HEK293 (cell line): ENCODE results near the gene ACSBG1.

ENCODE experiments used
- CTCF ChIP-seq: fragments of 450-650 bp; formaldehyde crosslinking; IDR thresholded peaks from 2 replicates; pipeline ENCODE4 v1.5.1; 2016; ENCODE audit warnings: missing biosample characterization, missing genetic modification characterization
- GLIS1 ChIP-seq: fragments of 450-650 bp; formaldehyde crosslinking; IDR thresholded peaks from 2 replicates; pipeline ENCODE4 v1.5.1; 2016; ENCODE audit warnings: missing biosample characterization, missing genetic modification characterization
- MYNN ChIP-seq: fragments of 450-650 bp; formaldehyde crosslinking; IDR thresholded peaks from 2 replicates; pipeline ENCODE4 v1.5.1; 2016; ENCODE audit warnings: missing biosample characterization, missing genetic modification characterization, borderline replicate concordance
- TCF7L2 ChIP-seq: IDR thresholded peaks from 2 replicates; pipeline ENCODE4 v1.6.1; 2011; ENCODE audit warnings: low read depth, mild to moderate bottlenecking, inconsistent platforms, low read length, moderate library complexity, borderline replicate concordance
- ZEB2 ChIP-seq: fragments of 450-650 bp; formaldehyde crosslinking; IDR thresholded peaks from 2 replicates; pipeline ENCODE4 v1.5.1; 2016; ENCODE audit warnings: missing biosample characterization, missing genetic modification characterization
- ZNF133 ChIP-seq: fragments of 450-650 bp; formaldehyde crosslinking; IDR thresholded peaks from 2 replicates; pipeline ENCODE4 v1.5.1; 2016; ENCODE audit warnings: missing biosample characterization, missing genetic modification characterization
- ZNF248 ChIP-seq: fragments of 450-650 bp; formaldehyde crosslinking; IDR thresholded peaks from 2 replicates; pipeline ENCODE4 v1.5.1; 2017; ENCODE audit warnings: missing biosample characterization, missing genetic modification characterization
- ZNF350 ChIP-seq: fragments of 450-650 bp; formaldehyde crosslinking; IDR thresholded peaks from 2 replicates; pipeline ENCODE4 v1.5.0; 2017; ENCODE audit warnings: missing biosample characterization, mild to moderate bottlenecking, missing genetic modification characterization
- TF ChIP-seq, protein P1 (sequence below): fragments of 450-650 bp; IDR thresholded peaks from 2 replicates; pipeline ENCODE4 v1.5.1; 2018; ENCODE audit warnings: missing biosample characterization, mild to moderate bottlenecking, missing genetic modification characterization

- TF ChIP-seq CTCF, result no peak
- no peak for TF ChIP-seq ZNF133 (tag by site-specific recombination)
- no peak for TF ChIP-seq ZNF248 (tag by site-specific recombination)
- TF ChIP-seq MYNN, result no peak
- TF ChIP-seq, protein P1, sequence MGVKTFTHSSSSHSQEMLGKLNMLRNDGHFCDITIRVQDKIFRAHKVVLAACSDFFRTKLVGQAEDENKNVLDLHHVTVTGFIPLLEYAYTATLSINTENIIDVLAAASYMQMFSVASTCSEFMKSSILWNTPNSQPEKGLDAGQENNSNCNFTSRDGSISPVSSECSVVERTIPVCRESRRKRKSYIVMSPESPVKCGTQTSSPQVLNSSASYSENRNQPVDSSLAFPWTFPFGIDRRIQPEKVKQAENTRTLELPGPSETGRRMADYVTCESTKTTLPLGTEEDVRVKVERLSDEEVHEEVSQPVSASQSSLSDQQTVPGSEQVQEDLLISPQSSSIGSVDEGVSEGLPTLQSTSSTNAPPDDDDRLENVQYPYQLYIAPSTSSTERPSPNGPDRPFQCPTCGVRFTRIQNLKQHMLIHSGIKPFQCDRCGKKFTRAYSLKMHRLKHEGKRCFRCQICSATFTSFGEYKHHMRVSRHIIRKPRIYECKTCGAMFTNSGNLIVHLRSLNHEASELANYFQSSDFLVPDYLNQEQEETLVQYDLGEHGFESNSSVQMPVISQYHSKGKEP (tag by site-specific recombination), result no peak
- no peak for TF ChIP-seq GLIS1 (tag by site-specific recombination)
- no peak for TF ChIP-seq ZEB2 (tag by site-specific recombination)
- TF ChIP-seq ZNF350, result no peak
- no peak for TF ChIP-seq TCF7L2
Observed at GRCh38 chr15:78223396-78224022, 10.9 kb downstream of the ACSBG1 start.
